Umbilical cord (tissue), 2 donors: Measurements from ENCODE around the gene GALNT8. TPM values are rescaled to one million over a fixed set of nuclear protein-coding genes. Genes with fewer than 3 reads are reported as not detected.
"Not testable (repeated sequence)": the region's sequence is repeated elsewhere in the genome, so short reads cannot be mapped to it uniquely, and the experiment has no call there.

Source experiments
- DNase-seq: peaks from one replicate; pipeline ENCODE4 v3.0.0-alpha.2; 2015; ENCODE audit warnings: low spot score
- total RNA-seq: library from RNA; depleted of rRNA; stranded (reverse); fragments of >200 nt; gene quantifications from one replicate; pipeline ENCODE4 v1.2.3, GENCODE V29; 2014; ENCODE audit warnings: low replicate concordance; ENCODE audit not compliant: insufficient read depth

Gene GALNT8
- 6.0 TPM for total RNA-seq

GRCh38 chr12:4719821-4720636, at the start of gene GALNT8:
Gene GALNT8 (plus strand): TSS chr12:4720400. CDS start chr12:4720678, 278 bp downstream.
- DNase-seq = no peak

- no peak for DNase-seq
Observed at GRCh38 chr12:4679711-4680110, 40.5 kb upstream of the GALNT8 start.

DNA sequence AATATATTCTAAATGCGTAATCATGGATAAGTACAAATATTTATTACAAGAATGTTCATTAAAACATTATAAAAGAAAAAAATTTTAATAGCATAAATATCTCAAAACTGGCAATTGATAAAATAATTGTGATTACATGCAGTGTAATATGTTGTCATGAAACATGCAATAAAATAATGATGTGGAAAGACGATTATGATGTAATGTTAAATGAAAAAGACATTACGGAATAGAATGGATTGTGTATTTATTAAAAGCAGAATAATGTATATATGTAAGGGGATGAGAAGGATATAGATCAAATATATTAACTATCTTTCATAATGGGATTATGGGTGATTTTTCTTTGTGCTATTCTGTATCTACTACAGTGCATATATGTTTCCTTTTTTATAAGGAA, 38.5 kb upstream of the GALNT8 start:
- no peak for DNase-seq

GRCh38 chr12:4685317-4685716, 34.9 kb upstream of the GALNT8 start:
- no peak for DNase-seq

DNA sequence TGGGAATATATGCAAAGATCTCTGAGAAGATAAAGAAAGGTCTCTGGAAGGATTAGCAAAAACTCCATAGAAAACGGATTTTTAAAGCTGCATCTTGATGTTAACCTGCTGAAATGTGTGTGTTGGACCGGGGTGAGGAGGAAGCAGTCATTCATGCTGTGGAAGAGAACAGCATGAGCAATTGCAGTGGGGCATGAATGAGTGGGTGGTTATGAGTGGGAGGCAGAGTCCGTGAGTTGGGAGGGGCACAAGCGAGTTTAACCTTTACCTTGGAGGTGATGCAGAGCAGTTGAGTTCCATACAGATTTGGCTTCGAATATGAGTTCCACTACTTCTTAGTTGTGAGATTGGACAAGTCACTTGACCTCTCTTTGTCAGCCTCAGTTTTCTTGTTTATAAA, 29.4 kb upstream of the GALNT8 start:
- no peak for DNase-seq

DNA sequence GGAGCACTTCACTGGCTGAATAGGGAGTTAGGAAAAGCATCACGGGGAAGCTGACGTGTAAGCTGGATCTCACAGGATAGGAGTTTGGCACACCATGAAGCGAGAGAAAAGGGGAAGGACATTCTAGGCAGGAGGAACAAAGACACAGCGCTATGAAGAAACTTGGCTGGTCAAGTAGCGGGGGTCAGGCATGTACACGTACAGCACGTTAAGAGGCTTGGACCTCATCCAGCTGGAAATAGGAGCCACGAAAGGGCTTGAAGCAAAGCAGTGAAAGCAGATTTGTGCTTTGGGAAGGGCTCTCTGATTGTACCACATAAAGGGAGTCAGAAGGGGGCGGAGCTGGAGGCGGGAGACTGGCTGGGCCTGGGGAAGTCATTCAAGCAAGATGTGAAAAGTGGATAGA, 19.6 kb upstream of the GALNT8 start:
- DNase-seq = no peak

DNA sequence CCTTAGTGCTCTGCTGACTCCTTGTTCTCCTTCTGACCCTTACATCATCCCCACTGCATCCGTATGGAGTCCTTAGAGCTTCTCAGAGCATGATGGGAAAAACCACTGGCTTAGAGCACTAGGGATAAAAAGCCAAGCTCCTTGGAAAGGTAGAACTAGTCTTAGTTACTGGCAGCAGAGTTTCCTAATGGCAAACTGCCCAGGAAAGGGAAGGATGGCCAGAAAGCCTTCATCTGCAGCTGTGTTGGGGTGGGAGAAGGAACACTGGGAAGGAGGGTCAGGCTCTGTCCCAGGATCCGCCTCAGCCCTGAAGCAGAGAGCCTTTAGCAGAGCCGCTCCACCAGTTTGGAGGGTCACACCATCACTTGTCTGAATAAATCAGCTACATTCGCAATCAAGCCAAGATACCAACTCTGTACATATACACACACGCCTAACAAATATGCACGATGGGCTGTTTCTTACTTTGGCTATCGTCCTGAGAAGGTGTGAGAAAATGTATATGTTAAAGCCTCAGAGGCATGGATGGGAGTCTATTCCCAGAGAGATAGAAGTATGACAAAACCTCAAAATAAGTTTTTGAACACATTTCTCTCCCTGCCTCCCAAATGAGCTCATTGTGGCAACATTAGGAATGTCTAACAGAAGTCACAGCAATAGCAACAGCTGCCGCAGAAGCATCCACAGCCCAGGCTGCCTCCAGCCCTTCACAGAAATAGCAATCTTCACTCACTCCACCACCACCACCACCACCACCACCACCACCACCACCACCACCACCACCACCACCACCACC, 18.6 kb upstream of the GALNT8 start:
- peak; percentile 4 for DNase-seq

DNA sequence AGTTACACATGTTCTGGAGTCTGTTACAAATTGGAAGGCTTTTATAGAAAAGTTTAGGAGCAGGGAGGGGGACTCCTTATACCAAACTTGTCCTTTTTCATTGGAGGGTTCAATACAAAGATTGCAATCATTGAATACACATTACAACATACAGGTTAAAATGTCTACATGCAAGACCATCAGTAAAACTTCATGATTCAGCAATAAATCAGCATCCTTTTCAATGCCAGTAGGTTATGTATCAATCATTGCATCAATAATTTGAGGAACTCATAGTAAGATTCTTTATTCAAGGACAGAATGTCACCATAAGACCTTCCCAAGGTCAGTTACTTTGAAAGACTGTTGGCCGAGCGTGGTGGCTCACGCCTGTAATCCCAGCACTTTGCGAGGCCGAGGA, 16.5 kb upstream of the GALNT8 start:
- DNase-seq = no peak

- DNase-seq = no peak
Observed at GRCh38 chr12:4705824-4706223, 14.4 kb upstream of the GALNT8 start.

- no peak for DNase-seq
Observed at GRCh38 chr12:4707306-4707705, 12.9 kb upstream of the GALNT8 start.

GRCh38 chr12:4710113-4710512, 10.1 kb upstream of the GALNT8 start:
- DNase-seq = no peak

DNA sequence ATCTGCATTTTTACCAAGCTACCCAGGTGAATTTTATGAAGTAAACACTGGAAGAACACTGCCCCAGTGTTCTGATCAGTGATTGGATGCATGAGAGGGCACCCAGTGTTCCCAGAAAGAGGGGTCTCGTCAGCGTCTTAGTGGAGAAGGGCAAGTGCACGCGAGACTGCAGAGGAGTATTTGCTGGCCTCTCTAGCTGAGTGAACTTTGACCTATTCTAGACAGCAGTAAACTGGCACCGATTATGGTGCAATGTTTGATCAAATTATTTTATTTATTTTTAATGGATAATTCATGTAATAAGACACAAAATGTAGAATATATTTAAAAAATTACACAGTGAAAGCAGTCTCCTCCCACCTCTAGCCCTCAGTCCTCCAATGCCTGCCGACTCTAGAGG, 5.3 kb upstream of the GALNT8 start:
- no peak for DNase-seq

DNA sequence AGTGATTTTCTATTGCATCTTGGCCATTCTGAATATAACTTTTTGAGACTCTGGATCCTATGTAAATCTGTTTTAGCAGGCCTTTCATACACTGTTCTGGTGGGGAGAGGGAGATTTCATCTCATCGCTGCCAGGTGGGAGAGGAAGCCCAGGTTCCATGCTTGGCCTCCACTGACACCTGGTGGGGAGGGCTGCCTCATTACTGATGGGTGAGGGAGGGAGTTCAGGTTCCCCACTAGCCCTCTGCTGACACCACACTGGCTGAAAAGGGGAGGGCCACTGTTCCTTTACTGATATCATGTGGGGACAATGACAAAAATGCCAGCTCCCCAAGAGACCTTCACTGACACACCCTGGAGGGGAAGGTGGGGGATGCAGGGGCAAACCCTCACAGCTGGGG, 2.4 kb upstream of the GALNT8 start:
- no peak for DNase-seq

- DNase-seq = no peak
Observed at GRCh38 chr12:4720637-4720995, 416 bp downstream of the GALNT8 start.

DNA sequence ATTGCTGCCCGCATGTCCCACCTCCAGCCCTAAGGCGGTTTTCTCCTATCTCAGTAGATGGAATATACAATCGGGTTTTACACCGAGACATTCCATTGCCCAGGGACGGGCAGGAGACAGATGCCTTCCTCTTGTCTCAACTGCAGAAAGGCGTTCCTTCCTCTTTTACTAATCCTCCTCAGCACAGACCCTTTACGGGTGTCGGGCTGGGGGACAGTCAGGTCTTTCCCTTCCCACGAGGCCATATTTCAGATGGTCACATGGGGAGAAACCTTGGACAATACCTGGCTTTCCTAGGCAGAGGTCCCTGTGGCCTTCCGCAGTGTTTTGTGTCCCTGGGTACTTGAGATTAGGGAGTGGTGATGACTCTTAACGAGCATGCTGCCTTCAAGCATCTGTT, 1.4 kb downstream of the GALNT8 start:
- not testable (repeated sequence) for DNase-seq

DNA sequence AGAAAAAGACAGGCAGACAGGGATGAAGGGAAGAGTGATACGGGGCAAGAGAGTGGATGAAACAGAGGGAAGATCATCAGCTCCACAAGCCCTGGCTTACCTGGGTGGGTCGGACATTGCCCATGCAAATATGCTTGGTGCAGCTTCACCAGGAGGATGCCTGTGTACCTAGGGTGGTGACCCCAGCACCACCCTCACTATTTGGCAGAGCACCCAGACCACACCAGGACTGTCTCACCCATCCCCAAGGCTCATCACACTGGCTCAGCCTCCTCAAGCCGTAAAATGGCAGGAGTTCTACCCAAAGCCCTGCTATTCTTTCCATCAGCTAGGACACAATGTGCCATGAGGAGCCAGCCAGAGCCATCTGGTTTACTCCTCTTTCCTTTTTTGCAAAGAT, 3.0 kb downstream of the GALNT8 start:
- no peak for DNase-seq

- DNase-seq = no peak
Observed at GRCh38 chr12:4725057-4725456, 4.9 kb downstream of the GALNT8 start.

DNA sequence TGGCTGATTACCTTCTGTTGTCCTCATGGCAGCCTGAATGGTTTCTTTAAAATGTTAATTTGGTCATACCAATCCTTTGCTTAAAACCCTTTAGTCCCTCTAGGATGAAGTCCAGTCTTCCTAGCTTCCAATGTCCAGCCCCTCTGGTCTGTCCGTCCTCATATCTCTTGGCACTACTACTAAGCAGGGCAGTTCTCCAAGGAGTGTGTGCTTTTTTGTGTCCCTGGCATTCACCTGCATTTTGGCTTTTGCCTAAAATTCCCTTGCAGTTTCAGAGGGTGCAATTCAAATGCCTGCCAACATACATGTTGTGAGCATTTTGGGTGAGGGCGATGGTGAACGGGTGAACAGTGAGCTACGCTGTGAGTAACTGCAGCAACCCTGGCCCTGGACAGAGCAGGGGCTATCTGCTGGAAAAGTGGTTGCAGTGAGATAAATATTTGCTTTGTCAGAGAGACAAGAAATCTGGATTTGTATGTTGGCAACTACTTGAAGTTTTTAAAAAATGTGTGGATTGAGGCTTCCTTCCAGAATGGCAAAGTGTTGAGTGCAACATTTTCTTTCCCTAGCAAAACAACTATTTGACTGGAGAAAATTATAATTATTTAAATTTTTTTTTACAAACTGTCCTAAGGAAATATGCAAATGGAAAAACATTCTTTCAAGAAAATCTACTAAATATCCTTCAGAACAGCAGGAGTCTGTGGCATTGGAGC, 14.6 kb downstream of the GALNT8 start:
- DNase-seq = no peak

- no peak for DNase-seq
Observed at GRCh38 chr12:4736091-4736490, 15.9 kb downstream of the GALNT8 start.

DNA sequence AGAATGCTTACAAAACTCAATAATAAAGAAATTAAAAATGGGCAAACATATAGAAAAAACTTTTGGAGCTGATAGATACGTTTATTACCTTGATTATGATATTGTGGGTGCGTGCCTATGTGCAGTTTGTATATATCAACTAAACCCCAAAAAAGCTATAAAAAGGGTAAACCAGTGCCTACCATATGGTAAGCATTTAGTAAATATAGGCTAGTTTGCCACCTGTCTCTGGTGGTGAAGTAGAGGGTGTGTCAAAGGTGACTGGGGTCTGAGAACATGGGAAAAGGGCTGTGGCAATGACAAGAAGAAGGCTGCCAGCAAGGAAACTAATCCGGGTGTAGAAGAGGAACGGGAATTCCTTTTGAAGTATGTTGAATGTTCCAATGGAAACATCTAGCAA, 18.3 kb downstream of the GALNT8 start:
- DNase-seq = no peak

DNA sequence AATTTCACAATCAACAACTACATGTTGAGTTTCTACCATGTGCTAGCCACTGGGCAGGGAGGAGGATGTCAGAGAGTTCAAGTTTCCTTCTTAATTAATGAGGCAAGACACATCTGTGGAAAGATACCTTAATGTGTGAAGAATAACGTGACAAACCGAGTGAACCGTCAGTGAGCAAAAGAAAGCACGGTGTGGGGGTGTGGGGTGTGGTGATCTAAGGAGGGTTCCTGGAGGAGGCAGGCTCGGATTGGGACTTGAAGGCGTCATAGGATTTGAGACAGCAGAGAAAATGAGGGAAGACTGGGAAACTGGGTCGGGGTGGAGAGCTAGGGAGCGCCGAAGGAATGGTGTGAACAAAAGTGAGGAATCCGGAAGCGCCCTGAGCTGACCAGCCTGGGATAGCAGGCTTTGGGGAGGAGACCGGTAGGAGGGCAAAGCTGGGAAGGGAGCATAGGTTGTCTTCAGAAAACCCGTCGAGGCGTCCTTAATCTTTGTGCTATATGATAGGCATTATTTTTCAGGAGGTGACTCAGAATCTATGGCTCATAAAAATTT, 22.3 kb downstream of the GALNT8 start:
- no peak for DNase-seq

- no peak for DNase-seq
Observed at GRCh38 chr12:4743046-4743445, 22.8 kb downstream of the GALNT8 start.
